Placental epithelial cell (primary cell): Measurements from ENCODE around the gene RNF40. TPM values are rescaled to one million over a fixed set of nuclear protein-coding genes. Genes with fewer than 3 reads are reported as not detected.

Experiments
- small RNA-seq: library from RNA; depleted of rRNA; stranded (forward); fragments of <200 nt; gene quantifications from one replicate; pipeline ENCODE3, GENCODE V24; 2012
- total RNA-seq: library from RNA; depleted of rRNA; stranded (reverse); fragments of >200 nt; gene quantifications from 2 replicates; pipeline ENCODE4 v1.2.3, GENCODE V29; 2012

The RNF40 gene
- total RNA-seq, result 67.5 and 76.0 TPM in 2 replicates

DNA sequence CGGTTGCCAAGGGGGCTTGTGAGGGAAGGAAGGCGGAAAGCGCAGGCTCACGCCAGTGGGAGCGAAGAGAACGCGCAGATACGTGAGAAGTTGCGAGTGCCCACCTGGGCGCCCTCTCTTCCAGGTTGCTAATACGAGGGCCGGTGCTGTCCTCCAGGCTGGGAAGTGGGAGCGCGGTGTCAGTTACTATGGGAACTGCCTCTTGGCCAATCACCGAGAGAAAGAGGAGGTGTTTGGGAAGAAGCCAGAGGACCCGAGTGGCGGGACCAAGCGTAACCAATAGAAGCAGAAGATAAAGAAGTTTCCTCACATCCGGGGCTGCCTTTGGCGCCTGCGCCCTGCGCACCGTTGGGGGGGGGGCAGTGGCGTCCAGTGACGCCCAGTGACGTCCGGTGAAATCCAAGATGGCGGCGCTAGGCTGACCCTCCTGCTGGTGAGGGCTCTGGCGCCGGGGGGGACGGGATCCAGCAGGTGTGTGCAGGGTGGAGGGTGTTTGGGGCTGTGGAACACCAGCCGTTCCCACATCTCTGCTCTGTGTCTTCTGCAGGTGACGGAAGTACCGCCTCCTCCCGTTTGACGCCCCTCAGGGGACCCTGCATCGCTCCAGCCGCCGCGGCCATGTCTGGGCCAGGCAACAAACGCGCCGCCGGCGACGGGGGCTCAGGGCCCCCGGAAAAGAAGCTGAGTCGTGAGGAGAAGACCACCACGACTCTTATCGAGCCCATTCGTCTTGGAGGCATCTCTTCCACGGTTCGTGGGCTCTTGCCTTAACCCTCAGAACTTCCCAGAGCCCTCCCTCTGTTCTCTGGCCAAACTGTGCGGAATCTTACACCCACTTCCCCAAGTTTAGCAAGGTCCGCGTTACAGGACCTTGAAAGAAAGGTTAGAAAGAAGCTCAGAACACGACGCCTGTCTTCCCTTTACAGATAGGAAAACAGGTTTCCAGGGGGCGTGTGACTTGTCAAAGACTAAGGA, at the start of gene RNF40, which contains the start of gene CFAP119:
Gene RNF40 (plus strand): TSS at position 395 of the 975 bp plus-strand sequence. CDS start 224 bp downstream, at position 619.
Gene CFAP119 (minus strand): TSS at position 135 of the 975 bp plus-strand sequence. CDS start 314 bp downstream, outside the sequence.

DNA sequence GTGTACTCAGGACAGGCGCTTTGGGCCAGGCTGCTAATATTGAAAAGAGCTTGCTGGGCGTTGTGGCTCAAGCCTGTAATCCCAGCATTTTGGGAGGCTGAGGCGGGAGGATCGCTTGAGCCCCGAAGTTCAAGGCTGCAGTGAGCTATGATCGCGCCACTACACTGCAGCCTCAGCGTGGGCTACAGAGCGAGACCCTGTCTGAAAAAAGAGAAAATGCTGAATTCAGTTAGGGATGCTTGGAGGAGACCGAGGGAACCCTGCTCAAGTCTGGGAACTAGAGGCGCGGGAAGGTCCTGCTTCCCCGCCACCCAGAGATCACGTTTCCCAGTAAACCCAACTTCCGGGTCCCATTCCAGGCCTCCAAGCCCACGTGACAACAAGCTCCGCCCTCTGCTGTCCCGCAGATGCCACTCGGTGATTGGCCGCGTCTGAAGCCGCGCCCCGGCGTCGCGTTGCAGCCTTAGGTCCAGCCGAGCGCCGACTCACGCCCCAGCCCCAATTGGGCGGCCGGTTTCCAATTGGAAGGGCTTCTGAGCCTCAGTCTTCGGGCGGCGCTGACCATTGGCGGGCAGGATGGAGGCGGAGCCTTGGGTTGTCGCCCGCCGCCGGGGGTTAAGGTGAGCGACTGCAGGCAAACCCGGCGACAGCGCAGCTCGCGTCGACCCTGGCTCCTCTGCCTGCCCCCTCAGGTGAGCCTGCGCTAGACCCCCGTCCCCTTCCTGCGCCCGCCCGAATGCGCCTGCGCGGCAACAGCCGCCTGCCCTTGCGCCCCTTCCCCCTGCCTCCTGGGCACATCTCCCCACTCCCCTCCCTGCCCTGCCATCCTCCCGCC, 14.1 kb upstream of the RNF40 start, which contains the start of gene PHKG2:
Gene PHKG2 (plus strand): TSS at position 627 of the 835 bp plus-strand sequence. CDS start 396 bp downstream, outside the sequence.

DNA sequence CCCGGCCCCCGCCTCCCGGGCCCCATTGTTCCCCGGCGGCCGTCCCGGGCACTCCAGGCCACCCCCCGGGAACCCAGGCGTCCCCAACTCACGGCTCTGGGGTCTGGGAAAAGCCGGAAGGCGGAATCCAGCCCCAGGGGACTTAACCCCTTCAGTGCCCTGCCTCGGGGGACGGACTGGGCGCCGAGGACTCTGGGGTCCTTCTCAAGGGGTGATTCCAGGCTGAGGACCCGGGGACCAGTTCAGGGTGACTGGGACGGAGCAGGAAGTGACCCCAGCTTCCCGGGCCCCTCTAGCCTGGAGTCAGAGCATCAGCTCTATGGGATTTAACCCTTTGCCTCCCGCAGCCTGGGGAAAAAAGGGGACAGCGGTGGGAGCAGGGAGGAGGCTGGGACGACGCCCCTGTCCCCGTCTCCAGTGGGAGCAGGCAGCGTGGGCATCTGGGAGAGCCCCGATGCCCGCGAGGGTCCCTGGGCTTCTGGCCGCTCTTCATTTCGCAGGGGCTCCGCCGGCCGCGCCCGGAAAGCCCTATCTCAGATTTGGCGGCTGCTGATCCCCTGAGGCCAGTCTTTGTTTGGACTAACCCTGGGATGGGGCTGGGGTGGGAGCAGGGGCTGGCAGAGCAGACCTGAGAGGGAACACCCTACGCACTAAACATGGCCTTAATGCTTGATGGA, 25.0 kb downstream of the RNF40 start, which contains the start of gene ZNF629:
Gene ZNF629 (minus strand): TSS at position 270 of the 677 bp plus-strand sequence. CDS start 2,723 bp downstream, outside the sequence.

Small RNA genes within 50 kb of the gene (small RNA-seq; reads per million reads assigned to genes)
- not detected for gene RF00017

Other genes with a start within 250 kb of the RNF40 start
- 28.7 and 36.7 TPM in 2 replicates for gene ZNF768, start 235.8 kb upstream of the RNF40 start, total RNA-seq
- 21.5 and 25.1 TPM in 2 replicates for gene ZNF747, start 227.5 kb upstream of the RNF40 start, total RNA-seq
- gene ZNF764, start 203.9 kb upstream of the RNF40 start, total RNA-seq, result 6.6 and 7.5 TPM in 2 replicates
- 5.1 and 14.5 TPM in 2 replicates for gene ZNF688, start 190.6 kb upstream of the RNF40 start, total RNA-seq
- 9.2 and 14.1 TPM in 2 replicates for gene ZNF785, start 176.6 kb upstream of the RNF40 start, total RNA-seq
- 5.9 and 10.7 TPM in 2 replicates for gene ZNF689, start 151.9 kb upstream of the RNF40 start, total RNA-seq
- gene PRR14, start 111.4 kb upstream of the RNF40 start, total RNA-seq, result 7.9 and 11.3 TPM in 2 replicates
- 31.6 and 47.1 TPM in 2 replicates for gene FBRS, start 103.9 kb upstream of the RNF40 start, total RNA-seq
- gene SRCAP, start 63.2 kb upstream of the RNF40 start, total RNA-seq, result 25.1 and 38.8 TPM in 2 replicates
- gene PHKG2, start 13.9 kb upstream of the RNF40 start, total RNA-seq, result 28.4 and 30.2 TPM in 2 replicates
- gene CFAP119, start 260 bp upstream of the RNF40 start, total RNA-seq, result 2.7 and 3.0 TPM in 2 replicates
- gene ZNF629, start 24.9 kb downstream of the RNF40 start, total RNA-seq, result 21.7 and 22.4 TPM in 2 replicates
- 42.0 and 53.0 TPM in 2 replicates for gene BCL7C, start 131.8 kb downstream of the RNF40 start, total RNA-seq
- 4.9 and 7.5 TPM in 2 replicates for gene CTF1, start 134.3 kb downstream of the RNF40 start, total RNA-seq
- 28.7 and 33.4 TPM in 2 replicates for gene FBXL19, start 161.2 kb downstream of the RNF40 start, total RNA-seq
- gene ORAI3, start 186.7 kb downstream of the RNF40 start, total RNA-seq, result 49.3 and 69.9 TPM in 2 replicates
- gene SETD1A, start 195.4 kb downstream of the RNF40 start, total RNA-seq, result 4.7 and 5.0 TPM in 2 replicates
- gene HSD3B7, start 222.9 kb downstream of the RNF40 start, total RNA-seq, result 13.7 and 16.5 TPM in 2 replicates
- 1.5 and 2.0 TPM in 2 replicates for gene STX1B, start 248.3 kb downstream of the RNF40 start, total RNA-seq